Renal cortex interstitium (tissue), 11 donors: Measurements from ENCODE around the gene SSTR5. TPM values are rescaled to one million over a fixed set of nuclear protein-coding genes. Genes with fewer than 3 reads are reported as not detected.
"Not testable (repeated sequence)": the region's sequence is repeated elsewhere in the genome, so short reads cannot be mapped to it uniquely, and the experiment has no call there.

ENCODE experiments used
- DNase-seq, 11 donors: peaks; one replicate each; pipeline ENCODE4 v3.0.0-alpha.2; 2013; ENCODE audit warnings: low read depth in 9 of 11, low spot score in 4 of 11; ENCODE audit errors: extremely low read depth in 1 of 11
- polyA plus RNA-seq, 3 donors: library from polyadenylated mRNA; unstranded; fragments of 120-200 nt; gene quantifications; one replicate each; pipeline ENCODE4 v1.2.1, GENCODE V29; 2013; ENCODE audit not compliant: insufficient read length in 3 of 3

Gene SSTR5
- polyA plus RNA-seq, 3 donors: 0.13 to 0.39 (median 0.14) TPM

DNA sequence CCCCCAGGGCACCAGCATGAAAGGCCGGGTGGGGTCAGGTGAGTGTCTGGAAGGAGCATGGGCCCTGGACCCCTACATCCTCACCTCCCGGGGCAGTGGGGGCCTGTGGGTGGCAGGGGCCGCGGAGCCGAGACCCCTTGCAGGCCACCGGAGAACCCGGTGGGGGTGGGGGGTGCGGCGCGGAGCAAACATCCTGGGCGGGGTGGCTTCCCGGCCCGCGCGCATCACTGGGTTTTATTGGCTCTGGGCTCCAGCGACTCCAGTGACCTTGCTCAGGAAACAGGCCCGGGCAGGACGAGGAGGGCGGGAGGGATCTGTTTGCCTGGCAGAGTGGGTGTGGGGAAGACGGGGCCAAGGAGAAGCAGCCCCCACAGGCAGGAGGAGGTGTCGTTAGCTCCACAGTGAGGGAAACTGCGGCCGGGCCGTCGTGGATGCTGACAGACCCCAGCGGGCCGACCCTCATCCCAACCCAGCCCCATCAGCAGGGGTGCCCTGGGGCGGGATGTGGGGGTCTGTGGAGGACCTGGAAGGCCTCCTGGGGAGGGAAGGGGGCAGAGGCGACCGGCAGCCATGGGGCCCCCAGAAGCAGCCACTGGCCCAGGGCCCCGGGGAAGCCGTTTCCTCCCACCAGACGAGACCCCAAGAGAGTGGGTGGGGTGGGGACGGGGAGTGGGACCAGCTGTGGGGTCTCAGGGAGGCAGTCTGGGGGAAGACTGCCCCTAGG, 10.6 kb downstream of the SSTR5 start:
- peak in 3 of 11 donors; percentile 49 to 66 (median 59) for DNase-seq

DNA sequence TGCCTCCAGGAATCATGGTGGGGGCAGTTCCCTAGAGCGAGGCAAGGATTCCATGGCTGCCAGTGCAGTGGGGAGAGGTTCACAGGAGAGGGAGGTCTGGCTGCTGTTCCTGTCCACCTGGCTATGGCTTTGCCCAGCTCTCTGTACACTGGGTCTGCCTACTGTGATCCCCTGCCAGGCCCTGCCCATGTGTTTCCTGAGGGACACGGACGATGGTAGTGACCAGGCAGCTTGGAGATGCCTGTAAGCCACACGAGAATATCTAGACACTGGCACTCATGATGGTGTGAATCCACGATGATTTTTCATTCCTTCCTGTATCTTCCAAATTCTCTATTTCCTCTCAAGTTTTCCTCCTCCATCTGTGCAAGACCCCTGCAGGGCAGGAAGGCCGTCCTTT, 12.4 kb downstream of the SSTR5 start:
- DNase-seq: no peak

DNA sequence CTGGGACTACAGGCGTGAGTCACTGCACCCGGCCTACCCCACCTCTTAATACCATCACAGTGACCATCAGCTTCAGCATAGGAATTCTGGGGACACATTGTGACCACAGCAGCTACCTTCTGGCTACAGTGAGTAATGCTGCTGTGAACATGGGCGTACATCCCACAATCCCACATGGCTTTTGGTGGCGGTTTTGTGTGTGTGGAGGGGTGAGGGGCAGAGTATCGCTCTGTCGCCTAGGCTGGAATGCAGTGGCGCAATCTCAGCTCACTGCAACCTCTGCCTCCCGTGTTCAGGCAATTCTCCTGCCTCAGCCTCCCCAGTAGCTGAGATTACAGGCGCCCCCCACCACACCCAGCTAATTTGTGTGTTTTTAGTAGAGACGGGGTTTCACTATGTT, 13.9 kb downstream of the SSTR5 start:
- DNase-seq: not testable (repeated sequence)

DNA sequence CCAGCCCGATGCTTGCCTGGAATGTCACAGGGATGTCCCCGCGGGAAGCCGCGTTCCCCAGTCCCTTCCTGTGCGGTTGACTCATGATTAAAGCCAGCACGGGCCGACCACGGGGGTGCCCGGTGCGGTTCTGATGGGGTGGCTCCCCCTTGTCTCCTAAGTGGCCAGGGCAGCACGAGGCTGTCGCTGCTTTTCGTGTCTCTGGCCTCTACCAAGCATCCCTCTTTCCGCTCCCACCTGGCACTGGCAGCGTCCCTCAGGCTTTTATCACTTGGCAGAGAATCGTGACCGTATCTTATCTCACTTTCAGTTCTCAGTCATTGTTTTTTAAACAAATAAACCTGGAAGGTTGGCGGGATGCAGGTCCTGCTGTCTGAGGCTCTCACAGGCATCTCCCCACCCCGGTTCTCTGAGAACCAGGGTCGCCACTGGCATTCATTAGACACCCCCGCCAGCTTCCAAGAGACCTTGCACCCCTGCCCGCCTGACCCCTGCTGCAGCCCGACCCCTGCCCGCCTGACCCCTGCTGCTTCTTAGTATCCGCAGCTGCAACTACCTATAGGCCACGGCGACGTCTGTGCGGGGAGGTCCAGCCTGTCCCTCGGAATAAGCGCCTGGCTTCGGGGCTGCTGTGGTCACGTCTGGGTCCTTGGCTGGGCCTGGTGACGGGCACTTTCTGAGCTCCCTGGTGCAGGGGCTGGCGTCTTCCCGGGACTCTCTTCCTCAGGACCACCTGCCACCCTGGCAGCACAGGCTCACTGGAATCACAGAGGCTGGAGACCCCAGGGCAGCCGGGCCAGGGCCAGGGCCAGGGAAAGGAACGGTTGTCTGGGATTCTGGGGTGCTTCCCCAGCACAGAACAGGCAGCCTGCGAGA, 16.0 kb downstream of the SSTR5 start:
- DNase-seq: no peak

DNA sequence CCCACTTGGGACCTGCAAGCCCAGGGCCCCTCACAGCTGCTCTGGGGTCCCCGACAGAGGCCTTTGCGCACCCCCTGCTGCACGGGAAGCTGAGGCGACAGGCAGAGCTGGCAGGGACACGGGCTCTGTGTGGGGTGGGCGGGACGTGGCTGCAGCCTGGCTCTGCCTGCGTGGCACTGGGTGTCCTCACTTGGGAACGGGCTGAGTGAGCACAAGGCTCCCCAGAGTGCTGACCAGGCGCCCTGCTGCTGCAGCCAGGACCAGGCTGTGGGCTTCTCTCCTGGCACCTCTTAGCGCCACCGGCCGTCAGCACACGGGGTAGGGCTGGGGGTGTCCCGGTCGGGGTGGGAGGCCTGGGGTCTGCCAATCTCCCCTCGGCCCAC, 16.9 kb downstream of the SSTR5 start:
- DNase-seq: no peak

GRCh38 chr16:1089822-1090619, 17.5 kb downstream of the SSTR5 start:
- peak in 1 of 11 donors; percentile 60 for DNase-seq

- peak in 3 of 11 donors; percentile 48 to 68 (median 62) for DNase-seq
Measured at GRCh38 chr16:1090620-1091587, 18.4 kb downstream of the SSTR5 start.

DNA sequence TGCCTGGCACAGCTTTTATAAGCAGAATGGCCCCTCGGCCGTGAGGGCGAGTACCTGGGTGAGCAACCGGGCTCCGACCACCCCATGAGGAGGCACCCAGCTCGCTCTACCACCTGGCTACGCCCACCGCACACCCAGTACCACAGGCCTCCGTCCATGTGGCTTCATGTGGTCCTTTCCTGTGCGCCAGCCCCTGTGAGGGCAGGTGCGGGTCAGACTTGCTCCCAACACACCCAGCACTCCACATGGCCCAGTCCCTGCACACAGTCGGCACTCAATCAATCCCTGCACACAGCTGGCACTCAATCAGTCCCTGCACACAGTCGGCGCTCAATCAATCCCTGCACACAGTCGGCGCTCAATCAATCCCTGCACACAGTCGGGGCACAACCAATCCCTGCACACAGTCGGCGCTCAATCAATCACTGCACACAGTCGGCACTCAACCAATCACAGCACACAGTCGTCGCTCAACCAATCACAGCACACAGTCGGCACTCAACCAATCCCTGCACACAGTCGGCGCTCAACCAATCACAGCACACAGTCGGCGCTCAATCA, 19.5 kb downstream of the SSTR5 start:
- no peak for DNase-seq

GRCh38 chr16:1092685-1093283, 20.2 kb downstream of the SSTR5 start:
- not testable (repeated sequence) for DNase-seq

DNA sequence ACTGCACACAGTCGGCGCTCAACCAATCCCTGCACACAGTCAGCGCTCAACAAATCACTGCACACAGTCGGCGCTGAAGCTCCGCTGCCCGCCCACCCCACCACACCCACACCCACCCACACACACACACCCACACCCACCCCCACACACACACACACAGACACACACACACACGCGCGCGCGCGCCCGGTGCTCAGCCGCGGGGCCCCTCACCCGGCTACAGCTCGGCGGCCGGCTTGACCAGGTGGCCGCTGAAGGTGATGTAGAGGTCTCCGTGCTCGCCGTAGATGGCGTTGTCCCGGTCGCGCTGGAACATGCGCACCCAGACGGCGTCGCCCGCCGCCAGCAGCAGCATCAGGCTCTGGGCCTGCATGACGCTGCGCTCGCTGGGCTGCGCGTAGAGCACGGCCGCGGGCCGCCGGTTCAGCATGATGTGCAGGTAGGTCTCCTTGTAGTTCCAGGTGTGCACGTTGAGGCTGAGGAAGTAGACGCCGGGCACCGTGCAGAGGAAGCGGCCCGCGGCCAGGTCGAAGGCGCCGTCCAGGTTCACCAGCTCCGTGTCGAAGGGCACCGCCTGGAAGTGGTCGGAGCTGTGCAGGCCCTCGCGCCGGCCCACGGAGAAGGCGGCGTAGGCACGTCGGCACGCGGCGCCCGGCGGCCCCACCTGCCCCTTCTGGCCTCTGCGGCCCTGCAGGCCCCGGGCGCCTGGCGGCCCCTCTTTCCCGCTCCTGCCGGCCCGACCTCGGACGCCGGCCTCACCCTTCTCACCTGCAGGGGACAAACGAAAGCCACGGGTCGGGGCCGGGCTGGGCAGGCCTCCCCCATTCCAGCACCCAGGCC, 21.0 kb downstream of the SSTR5 start:
- no peak for DNase-seq

DNA sequence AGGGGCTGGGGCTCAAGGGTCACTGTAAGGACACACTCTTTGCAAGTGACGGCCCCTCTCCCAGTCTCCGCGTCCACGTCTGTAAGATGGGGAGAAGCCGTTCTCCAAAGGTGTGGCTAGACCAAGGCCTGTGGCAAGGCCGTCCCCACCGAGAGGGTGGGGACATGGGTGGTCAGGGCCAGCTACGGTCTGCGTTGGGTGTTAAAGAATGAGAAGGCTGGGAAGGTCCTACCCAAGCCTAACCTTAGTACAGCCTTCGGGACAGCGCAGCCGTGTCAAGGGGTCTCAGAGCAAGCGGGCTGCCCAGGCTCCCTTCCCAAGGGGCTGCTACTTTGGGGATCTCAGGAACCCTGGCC, 21.6 kb downstream of the SSTR5 start:
- DNase-seq: no peak

DNA sequence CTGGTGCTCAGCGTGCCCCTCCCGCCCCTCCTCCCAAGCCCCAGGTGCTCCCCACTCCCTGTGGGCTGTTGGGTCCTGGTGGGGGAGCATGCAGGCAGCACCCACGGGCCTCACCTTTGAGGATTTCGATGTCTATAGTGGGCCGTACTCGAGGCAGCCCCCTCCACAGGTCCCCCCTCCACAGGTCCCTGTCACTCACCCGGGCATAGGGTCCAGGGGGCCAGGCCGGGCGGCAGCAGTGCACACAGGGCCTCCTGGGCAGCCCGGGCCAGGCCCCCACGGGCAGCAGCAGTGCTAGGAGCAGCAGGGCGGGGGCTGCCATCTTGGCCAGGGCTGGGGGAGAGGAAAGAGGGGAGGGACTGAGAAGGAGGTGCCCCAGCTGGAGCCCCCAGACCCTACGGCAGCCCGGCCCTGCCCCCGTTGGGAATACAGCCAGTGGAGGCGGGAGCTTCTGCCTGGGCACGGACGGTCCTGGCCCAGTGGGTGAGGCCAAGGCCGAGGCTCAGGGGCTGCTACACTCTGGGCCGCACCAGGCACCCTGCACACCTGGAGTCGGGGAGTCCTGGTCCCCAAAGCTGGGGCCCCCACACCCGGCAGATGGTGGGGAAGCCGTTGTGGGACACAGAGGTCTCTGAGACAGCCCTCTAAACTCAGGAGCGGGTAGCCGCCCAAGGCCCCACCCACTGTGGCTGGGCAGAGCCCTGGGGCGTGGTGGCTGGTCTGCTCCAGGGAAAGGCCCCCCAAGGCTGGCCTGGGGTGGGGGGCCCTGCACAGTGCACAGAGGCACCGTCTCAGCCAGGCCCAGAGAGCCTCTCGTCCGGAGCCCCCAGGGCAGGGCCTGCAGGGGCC, 22.3 kb downstream of the SSTR5 start:
- DNase-seq: no peak

GRCh38 chr16:1095450-1096168, 23.1 kb downstream of the SSTR5 start:
- DNase-seq: no peak

DNA sequence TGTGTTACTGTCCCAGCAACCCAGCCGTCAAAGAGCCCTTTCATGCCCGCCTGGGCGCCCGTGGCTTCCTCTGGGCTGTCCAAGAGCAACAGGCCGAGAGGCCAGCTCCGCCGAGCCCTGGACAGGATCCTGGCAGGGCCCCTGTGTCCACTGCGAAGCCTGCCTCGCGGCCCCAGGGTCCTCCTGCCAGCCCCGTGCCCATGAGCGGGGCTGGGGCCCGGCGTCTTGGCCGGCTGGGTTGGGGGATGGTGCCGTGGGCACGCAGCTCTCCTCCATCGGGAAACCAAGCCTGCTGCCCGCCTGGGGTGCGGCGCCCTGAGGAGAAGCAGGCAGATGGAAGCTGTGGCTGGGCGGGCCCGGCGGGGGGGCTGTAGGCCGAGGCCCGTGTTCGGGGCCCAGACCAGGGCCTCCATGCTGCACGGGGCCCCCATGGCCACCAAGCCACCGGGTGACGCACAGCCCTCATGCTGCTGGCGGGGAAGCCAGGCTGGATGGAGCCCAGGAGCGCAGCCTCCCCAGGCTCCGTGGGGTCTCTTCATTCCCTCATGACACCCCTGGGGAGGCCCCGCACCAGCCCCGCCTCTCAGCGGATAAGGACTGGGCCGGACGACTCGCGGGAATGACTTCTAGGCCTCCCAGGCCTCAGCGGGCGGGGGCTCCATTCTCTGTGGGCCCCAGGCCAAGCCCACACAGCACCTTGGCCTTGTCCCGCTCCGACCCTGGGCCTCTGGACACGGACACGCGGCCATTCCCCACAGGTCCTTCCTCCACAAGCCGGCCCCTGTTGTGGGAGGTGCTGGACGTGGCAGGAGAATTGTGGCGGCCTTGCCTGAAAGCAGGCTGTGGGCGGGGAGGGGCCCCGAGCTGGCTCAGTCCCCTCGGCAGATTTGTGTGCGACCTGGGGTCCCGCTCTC, 23.9 kb downstream of the SSTR5 start, which contains the start of gene C1QTNF8:
Gene C1QTNF8, minus strand, starts transcription at position 76 of the 914 bp plus-strand sequence. CDS start 1,322 bp downstream, outside the sequence.
- DNase-seq: no peak
